ENCODE measurements around the gene HSPA6. TPM values are rescaled to one million over a fixed set of nuclear protein-coding genes. Genes with fewer than 3 reads are reported as not detected.

HSPA6 gene
- polyA plus RNA-seq, 1 donor (not counting 4 experiments of a cell fraction or from before 2014, with no cell fraction given): 0.26 TPM

- H3K27ac ChIP-seq (ENCODE audit: control insufficient read depth, insufficient read depth, low read length): no peak overlapping the region
- H3K9me1 ChIP-seq (ENCODE audit: control insufficient read depth, extremely low read depth, insufficient read depth, low read length): no peaks in the 10 kb centered on the region
- H3K4me1 ChIP-seq (ENCODE audit: control insufficient read depth, extremely low read depth, insufficient read depth, low read length): peaks cover 21% of the 10 kb centered on the region
- TF ChIP-seq EZH2 (IDR thresholded peaks at IDR 0.05; ENCODE audit: low read length) (no peak), CTCF (optimal IDR thresholded peaks at IDR 0.05 in 1 of 3, IDR thresholded peaks at IDR 0.05 in 1 of 3, conservative IDR thresholded peaks at IDR 0.05 in 1 of 3; ENCODE audit: extremely low read depth in 1 of 3, insufficient read depth in 2 of 3, low read length in 3 of 3) (no peak)
- no peaks in the 10 kb centered on the region for H3K27me3 ChIP-seq (ENCODE audit: control insufficient read depth, extremely low read depth, insufficient read depth, low read length)
- H3K9ac ChIP-seq (ENCODE audit: control insufficient read depth, extremely low read depth, insufficient read depth, low read length): no peak overlapping the region
- peak overlapping the region; percentile 69 for H3K4me2 ChIP-seq (ENCODE audit: control insufficient read depth, extremely low read depth, insufficient read depth, low read depth, low read length)
- no peaks in the 10 kb centered on the region for H3K9me3 ChIP-seq (ENCODE audit: control insufficient read depth, low read depth, low read length)
- H4K20me1 ChIP-seq (ENCODE audit: control insufficient read depth, extremely low read depth, insufficient read depth, low read length): no peaks in the 10 kb centered on the region
- FAIRE-seq: no peak
- no peaks in the 10 kb centered on the region for H3K36me3 ChIP-seq (ENCODE audit: control insufficient read depth in 2 of 2, extremely low read depth in 1 of 2, insufficient read depth in 2 of 2, low read length in 2 of 2)
- no peaks in the 10 kb centered on the region for H3K79me2 ChIP-seq (ENCODE audit: control insufficient read depth, insufficient read depth, low read length)
- no peak overlapping the region for H2AFZ ChIP-seq (ENCODE audit: control insufficient read depth, low read length)
- H3K4me3 ChIP-seq (ENCODE audit: control insufficient read depth in 2 of 3, extremely low read depth in 1 of 3, insufficient read depth in 2 of 3, low read depth in 1 of 3, low read length in 3 of 3): no peak overlapping the region
- dilution Hi-C loops (cut with MboI; ENCODE audit: extremely low pct_ligation_motif_present, low sequenced_read_pairs): no loop called here
- DNase-seq (ENCODE audit: low read depth, low spot score): peak; percentile 68
Observed at GRCh38 chr1:161480381-161481035, 43.8 kb upstream of the HSPA6 start.

GRCh38 chr1:161481624-161482392 lies 42.5 kb upstream of the HSPA6 start:
- Histone ChIP-seq H3K79me2 (ENCODE audit: control insufficient read depth, insufficient read depth, low read length) (no peaks in the 10 kb centered on the region), H2AFZ (ENCODE audit: control insufficient read depth, low read length) (peak overlapping the region; percentile 49), H3K4me1 (ENCODE audit: control insufficient read depth, extremely low read depth, insufficient read depth, low read length) (peaks cover 21% of the 10 kb centered on the region), H3K9me1 (ENCODE audit: control insufficient read depth, extremely low read depth, insufficient read depth, low read length) (no peaks in the 10 kb centered on the region), H3K9ac (ENCODE audit: control insufficient read depth, extremely low read depth, insufficient read depth, low read length) (no peak overlapping the region), H3K27ac (ENCODE audit: control insufficient read depth, insufficient read depth, low read length) (no peak overlapping the region), H3K4me3 (ENCODE audit: control insufficient read depth in 2 of 3, extremely low read depth in 1 of 3, insufficient read depth in 2 of 3, low read depth in 1 of 3, low read length in 3 of 3) (peak overlapping the region in 1 of 3 experiments; percentile 10), H4K20me1 (ENCODE audit: control insufficient read depth, extremely low read depth, insufficient read depth, low read length) (no peaks in the 10 kb centered on the region), H3K27me3 (ENCODE audit: control insufficient read depth, extremely low read depth, insufficient read depth, low read length) (no peaks in the 10 kb centered on the region), H3K36me3 (ENCODE audit: control insufficient read depth in 2 of 2, extremely low read depth in 1 of 2, insufficient read depth in 2 of 2, low read length in 2 of 2) (no peaks in the 10 kb centered on the region), H3K4me2 (ENCODE audit: control insufficient read depth, extremely low read depth, insufficient read depth, low read depth, low read length) (peak overlapping the region; percentile 69), H3K9me3 (ENCODE audit: control insufficient read depth, low read depth, low read length) (no peaks in the 10 kb centered on the region)
- TF ChIP-seq EZH2 (IDR thresholded peaks at IDR 0.05; ENCODE audit: low read length) (no peak), CTCF (optimal IDR thresholded peaks at IDR 0.05 in 1 of 3, IDR thresholded peaks at IDR 0.05 in 1 of 3, conservative IDR thresholded peaks at IDR 0.05 in 1 of 3; ENCODE audit: extremely low read depth in 1 of 3, insufficient read depth in 2 of 3, low read length in 3 of 3) (no peak)
- FAIRE-seq (peak; percentile 72), DNase-seq (ENCODE audit: low read depth, low spot score) (peak; percentile 89)
- dilution Hi-C loops (cut with MboI; ENCODE audit: extremely low pct_ligation_motif_present, low sequenced_read_pairs): no loop called here
